ENCODE data around the gene C1orf141.
"Not testable (repeated sequence)": the region's sequence is repeated elsewhere in the genome, so short reads cannot be mapped to it uniquely, and the experiment has no call there.

C1orf141 gene

DNA sequence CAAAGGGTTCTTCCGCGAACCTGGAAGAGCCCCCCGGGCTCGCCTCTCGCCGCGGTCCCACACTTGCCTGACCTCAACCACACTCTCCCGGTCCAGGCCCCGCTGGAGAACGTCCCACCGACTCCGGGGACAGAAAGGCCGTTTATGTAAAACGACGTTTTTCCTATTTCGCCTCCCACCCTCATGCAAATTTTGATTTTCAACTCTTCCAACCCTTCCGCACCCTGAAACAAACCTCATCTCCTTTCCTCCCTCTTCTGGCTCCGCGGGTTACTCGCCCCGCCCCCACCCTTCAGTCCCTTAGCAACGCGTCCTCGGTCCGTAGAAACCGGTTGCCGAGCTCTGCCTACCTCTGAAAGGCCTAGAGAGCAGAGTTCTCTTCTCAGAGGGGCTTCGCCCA, at the start of gene C1orf141:
Gene C1orf141, minus strand, starts transcription at position 276 of the 400 bp plus-strand sequence. CDS start 7,730 bp downstream, outside the sequence.
- no peak for DNase-seq
- intact Hi-C loops (cut with DNase I) = no loop called here

DNA sequence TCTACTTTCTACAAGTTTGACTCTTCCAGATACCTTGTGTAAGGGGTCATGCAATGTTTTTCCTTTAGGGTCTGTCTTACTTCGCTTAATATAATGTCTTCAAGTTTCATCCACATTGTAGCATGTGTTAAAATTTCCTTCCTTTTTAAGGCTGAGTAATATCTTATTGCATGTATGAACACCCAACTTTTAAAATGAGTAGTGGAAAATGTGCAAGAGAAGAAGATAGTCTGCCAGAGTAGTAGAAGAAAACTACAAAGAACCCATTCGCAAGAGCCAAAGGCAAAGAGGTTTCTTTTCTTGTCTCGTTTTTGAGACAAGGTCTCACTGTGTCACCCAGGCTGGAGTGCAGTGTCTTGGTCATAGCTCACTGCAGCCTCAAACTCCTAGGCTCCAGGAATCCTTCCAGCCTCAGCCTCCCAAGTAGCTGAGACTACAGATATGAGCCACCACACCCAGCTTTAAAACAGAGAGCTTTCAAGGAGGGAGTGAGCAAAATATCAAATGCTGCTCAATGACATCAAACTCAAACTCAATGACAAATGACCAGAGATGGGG, 40.8 kb upstream of the C1orf141 start:
- intact Hi-C loops (cut with DNase I) = no loop called here
- DNase-seq = no peak

DNA sequence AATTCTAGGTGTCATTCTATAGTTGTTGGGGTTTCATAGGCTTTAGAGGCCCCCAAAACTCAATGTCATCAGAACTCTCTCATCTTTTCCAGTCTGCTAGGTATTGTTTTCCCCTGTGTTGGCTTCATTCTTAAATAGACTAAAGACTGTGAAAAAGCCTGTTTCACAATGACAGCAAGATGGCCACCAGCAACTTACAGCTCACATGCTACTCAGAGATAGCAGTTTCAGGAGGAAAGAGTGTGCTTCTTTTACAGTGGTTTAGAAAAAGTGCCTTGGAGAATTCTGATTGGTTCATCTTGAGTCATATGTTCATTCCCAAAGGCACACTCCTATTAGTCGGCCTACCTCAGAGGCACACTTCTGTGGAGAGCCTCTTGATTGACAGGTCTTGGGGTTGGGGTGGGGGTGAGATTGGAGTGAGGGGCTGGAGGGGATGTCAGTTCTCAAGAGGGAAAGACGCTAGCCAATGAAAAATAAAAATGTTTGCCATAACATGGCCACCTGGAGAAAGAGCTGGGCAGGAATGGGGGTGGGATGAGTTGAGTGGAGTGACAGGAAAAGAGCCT, 40.0 kb upstream of the C1orf141 start:
- intact Hi-C loops (cut with DNase I) = no loop called here

DNA sequence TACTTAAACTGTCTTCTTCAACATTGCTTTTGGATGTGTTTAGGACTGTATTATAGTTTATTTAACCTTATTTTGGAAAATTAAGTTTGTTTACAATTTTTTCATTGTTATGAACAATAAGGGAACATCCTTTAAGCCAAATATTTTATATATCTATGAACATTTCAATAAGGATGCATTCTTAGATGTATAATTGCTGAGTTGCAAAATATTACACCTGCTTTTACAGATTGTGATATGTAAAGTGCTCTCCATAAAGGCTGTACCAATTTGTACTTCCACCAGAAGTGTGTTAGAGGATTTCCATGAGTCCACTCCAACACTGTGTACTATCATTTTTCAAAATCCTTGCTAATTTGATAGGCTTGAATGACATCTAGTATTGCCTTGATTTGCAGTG, 39.2 kb upstream of the C1orf141 start:
- intact Hi-C loops (cut with DNase I) = no loop called here
- DNase-seq = no peak

More for the DNA sequence above, 40.0 kb upstream of the C1orf141 start:
- no peak for DNase-seq

DNA sequence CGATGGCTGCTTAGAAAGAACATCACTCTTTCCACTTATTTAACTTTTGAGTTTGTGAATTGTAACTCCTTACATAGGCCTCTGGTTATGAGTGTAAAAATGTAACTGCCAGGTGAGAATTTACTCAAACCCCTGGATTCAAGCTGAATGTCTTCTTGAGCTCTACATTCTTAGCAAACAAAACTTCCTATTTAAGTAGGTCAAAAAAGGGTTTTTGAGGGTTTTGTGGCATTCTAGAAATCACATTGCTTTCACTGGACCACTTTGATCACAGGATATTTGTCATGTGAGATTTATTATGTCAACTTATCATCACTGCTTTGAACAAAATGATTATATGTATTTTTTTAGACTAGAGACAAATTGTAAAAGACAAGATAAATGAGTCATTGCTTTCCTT, 37.2 kb upstream of the C1orf141 start:
- no peak for DNase-seq
- intact Hi-C loops (cut with DNase I) = no loop called here

DNA sequence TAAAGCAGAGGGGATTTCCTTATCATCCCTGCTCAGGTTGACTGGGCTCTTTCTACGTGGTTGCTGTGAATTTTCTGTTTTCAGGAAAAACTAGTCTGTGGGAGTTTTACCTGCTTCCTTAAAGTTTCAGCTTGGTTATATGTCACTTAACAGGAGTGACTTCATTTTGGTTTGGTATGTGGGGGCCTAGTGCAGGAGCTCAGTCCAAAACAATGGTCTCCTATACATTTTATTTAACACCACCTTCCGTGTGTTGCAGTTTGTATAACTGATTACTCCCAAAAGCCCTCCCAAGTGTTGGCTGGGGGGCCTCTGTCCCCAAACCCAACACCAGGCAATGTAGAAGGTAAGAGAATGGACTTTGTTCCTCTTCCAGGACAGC, 36.8 kb upstream of the C1orf141 start:
- intact Hi-C loops (cut with DNase I) = no loop called here
- DNase-seq = no peak

DNA sequence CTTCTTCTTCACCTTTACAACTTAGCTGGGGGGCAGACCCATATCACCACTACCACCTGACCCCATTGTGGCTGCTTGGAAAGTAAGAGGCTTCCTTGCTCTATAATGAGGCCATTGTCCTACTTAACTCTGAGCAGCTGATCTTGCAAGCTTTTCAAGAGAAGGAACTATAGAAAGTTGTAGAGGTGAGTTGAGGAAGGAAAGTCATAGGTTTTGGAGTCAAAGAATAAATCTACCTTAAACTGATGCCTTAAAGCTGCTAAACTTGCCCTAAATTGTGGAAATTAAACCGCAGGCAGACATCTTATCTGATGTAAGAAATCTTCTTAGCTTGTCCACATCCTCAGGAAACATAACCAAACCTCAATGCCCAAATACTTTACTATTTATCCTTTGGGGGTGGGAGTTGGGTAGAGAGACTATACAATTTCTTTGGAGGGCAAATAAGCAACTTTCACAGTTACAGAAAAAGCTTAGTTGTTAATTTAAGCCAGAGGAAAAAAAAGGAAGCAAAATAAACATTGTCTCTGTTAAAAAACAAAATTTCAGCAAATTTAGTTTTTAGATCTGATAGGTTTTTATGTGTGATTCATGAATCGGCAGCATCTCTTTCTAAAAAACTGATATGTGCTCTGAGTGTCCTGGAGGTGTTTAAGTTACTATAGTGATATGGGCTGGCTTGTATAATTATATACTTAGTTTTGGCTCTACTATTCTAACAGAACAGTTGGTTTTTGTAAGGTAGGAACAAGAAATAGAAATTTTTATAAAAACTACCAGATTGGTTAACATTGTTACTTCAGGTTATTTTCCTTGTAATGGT, 36.2 kb upstream of the C1orf141 start:
- no peak for DNase-seq
- intact Hi-C loops (cut with DNase I) = no loop called here

DNA sequence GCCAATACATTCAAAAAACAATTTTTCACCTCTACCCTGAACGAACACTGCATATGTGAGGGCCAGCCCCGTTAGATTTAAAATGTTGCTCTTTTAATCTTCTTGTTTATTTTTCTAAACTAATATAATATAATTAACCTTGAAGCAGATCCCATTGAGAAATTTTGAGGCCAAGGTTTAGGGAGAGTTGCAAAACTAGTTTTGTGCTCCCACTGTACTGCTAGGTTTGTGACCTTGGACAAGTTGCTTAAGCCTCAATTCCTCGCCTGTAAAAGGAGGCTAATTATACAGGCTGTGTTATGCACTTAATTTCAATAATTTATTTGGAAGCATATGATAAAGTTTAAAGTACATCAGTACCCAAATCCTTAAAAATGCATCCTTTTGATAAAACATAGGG, 35.2 kb upstream of the C1orf141 start:
- no peak for DNase-seq
- intact Hi-C loops (cut with DNase I) = no loop called here

DNA sequence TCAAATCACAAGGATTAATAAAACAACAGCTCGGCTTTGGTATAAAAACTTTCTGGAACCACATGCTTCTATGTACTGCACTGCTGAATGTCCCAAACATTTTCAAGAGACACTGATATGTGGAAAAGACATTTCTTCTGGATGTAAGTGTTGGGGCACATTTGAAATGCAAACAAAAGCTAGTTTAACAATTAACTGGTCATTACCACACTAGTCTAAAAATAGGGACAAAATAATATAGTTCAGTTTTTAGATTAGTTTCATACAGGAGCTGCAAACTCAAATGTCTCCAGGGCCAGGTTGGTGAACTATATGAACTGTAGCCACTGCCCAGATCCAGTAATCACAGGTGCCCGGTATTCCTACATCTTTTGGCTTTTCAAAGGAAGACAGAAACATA, 34.7 kb upstream of the C1orf141 start:
- no peak for DNase-seq
- intact Hi-C loops (cut with DNase I) = no loop called here

DNA sequence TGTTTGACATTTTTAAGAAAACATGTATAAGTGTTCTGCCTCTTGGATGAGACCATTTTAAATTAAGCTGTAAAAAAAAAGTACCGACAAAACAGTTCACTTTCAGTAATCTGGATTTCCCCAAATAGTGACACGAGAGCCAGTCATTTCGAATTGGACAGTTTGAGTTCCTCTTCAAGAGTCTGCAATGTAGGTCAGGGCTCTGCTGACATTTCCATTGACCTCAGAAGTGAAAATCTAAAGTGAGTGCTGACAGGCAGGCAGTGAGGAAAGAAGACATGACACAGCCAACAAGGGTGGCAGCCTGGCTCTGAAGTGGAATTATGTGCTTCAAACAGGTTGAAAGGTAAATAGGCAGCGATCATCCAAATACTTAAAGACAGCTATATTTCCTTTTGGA, 31.4 kb upstream of the C1orf141 start, which contains the start of gene IL23R:
Gene IL23R, plus strand, starts transcription at position 259 of the 400 bp plus-strand sequence. CDS start 1,667 bp downstream, outside the sequence.
- no peak for DNase-seq
- intact Hi-C loops (cut with DNase I) = no loop called here

DNA sequence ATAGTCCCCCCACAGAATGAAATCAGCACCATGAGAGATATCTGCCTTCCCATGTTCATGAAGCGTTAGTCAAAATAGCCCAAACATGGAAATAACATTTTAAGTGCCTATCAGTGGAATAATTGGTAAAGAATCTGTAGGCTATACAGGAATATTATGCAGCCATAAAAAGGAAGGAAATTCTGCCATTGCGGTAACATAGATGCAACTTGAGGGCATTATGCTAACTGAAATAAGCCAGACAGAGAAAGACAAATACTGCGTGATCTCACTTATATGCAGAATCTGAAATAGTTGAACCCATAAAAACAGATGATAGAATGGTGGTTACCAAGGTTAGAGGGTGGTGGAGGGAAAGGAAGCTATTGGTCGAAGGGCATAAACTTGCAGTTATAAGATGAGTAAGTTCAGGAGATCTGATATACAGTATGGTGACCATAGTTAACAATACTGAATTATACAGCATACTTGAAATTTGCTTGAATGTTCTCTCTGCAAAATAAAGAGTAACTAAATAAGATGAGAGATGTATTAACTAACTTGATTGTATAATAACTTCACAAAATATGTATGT, 30.8 kb upstream of the C1orf141 start:
- intact Hi-C loops (cut with DNase I) = no loop called here

DNA sequence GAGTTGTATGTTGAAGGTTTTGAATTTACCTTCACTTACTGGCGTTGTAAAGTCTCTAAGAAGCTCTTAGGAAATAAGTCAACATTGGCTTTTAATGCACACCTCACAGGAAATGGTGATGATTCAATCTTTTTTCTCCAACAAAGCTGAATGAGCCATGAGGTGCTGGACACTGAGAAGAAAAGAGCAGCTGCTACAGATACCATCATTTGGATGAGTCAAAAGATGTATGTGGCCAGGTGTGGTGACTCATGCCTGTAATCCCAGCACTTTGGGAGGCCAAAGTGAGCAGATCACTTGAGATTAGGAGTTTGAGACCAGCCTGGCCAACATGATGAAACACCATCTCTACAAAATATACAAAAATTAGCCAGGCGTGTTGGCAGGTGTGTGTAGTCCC, 28.2 kb upstream of the C1orf141 start:
- intact Hi-C loops (cut with DNase I) = no loop called here
- no peak for DNase-seq

More for the DNA sequence above, 30.8 kb upstream of the C1orf141 start:
- DNase-seq = no peak

DNA sequence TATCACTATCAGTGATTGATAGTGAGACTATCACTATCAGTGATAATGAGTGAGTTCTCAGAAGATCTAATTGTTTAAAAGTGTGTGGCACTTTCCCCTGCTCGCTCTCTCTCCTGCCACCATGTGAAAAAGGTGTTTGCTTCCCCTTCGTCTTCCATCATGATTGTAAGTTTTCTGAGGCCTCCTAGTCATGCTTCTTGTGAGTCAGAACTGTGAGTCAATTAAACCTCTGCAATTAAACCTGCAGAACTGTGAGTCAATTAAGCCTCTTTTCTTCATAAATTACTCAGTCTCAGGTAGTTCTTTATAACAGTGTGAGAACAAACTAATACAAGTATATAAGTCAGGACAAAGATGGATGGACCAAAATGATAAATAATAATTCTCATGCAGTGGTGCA, 24.5 kb upstream of the C1orf141 start:
- intact Hi-C loops (cut with DNase I) = no loop called here
- DNase-seq = no peak

DNA sequence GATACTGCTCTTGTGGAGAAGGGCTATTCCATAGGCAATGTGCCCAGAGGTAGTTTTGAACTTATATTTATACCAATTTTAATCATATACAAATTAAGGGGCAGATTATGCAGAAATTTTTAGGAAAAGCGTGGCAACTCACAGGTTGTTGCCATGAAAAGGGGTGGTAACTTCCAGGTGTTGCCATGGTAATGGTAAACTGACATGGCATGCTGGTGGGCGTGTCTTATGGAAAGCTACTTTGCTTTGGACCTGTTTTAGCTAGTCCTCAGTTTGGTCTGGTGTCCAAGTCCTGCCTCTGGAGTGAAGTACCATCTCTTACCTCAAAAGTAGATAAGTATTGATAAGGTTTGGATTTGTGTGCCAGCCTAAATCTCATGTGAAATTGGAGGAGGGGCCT, 23.6 kb upstream of the C1orf141 start:
- DNase-seq = no peak
- intact Hi-C loops (cut with DNase I) = no loop called here

DNA sequence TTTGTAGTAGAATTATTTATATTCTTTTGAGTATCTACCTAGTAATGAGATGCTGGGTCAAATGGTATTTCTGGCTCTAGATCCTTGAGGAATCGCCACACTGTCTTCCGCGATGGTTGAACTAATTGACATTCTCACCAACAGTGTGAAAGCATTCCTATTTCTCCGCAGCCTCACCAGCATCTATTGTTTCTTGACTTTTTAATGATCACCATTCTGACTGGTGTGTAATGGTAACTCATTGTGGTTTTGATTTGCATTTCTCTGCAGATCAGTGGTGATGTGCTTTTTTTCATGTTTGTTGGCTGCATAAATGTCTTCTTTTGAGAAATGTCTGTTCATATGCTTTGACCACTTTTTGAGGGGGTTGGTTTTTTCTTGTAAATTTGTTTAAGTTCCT, 16.2 kb upstream of the C1orf141 start:
- intact Hi-C loops (cut with DNase I) = no loop called here
- DNase-seq = no peak

DNA sequence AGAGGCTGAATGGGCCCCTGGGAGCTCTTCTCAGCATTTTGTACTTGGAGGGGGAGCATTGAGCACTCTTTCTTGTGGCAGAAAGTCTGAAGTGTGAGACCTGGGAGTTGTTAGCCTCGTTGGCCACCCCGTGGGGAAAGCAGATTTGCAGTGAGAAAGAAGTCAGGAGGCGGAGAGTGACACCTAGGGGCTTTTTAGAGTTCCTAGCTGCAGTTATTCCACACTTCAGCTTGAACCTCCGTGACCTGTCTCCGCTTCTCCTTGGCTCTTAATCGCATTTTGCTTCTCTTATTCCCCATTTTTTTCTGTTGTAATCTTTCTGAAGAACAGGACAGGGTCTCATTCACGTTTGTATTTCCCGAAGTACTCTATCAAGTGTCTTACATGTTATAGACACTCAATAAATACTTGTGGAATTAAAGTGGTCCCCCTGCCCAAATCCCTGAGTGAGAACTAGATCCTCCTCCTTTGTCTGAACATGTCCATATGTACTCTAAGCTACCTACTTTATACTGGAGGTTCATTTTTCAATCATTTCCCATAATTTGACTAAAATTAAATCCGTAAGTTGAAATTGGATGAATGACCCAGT, 14.5 kb upstream of the C1orf141 start:
- DNase-seq = peak in 7 of 10 donors; percentile 32 to 86 (median 56)
- intact Hi-C loops (cut with DNase I) = loop anchor here (1.0 kb wide), 2 partner anchors 153 to 384 kb away; no protein-coding TSS in a partner anchor

DNA sequence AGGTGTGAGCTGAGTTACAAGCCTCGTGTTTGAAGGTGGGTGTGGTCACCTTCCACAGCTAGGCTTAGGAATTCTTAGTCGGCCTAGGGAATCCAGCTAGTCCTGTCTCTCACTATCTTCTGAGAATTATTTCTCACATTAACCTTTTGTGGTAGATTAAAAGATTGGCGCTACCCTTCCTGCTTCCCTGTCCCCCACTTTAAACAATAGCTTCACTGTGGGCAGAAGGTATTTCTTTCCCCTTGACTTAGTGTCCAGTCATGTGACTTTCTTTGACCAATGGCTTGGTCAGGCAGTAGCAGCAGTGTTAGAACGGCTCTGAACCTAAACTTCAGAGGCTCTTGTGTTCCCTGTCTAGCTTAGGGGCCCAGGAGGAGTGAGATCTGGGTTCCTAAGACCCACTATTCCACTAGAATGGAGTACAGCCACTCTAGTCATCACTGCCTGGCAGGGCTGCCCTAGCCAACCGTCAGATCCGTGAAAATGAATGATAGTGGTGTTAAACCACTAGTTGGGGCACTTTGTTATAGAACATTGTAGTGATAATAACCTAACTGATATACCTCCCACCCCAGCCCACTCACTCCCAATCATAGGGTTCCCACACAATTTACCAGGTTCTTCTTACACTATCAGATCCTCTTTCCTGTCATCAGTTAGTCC, 13.9 kb upstream of the C1orf141 start:
- intact Hi-C loops (cut with DNase I) = loop anchor here (1.0 kb wide), 2 partner anchors 152 to 383 kb away; no protein-coding TSS in a partner anchor
- DNase-seq = no peak

DNA sequence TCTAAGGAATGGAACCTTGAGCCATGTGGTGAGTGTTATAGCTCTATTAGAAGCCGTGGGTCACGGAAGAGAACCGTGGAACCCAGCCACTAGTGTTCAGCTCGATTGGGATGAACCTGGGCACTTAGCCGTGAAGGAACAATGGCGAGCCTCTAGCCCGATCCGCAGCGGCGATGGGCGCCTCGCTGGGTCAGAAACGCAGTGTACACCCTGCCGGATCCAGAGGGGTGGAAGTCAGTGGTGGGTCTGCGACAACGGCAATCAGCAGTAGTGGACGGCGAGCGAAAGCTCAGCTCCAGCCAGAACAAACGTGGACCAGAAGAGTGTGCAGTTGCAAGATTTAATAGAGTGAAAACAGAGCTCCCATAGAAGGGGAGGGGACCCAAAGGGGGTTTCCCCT, 13.2 kb upstream of the C1orf141 start:
- intact Hi-C loops (cut with DNase I); DNase-seq: not testable (repeated sequence)

DNA sequence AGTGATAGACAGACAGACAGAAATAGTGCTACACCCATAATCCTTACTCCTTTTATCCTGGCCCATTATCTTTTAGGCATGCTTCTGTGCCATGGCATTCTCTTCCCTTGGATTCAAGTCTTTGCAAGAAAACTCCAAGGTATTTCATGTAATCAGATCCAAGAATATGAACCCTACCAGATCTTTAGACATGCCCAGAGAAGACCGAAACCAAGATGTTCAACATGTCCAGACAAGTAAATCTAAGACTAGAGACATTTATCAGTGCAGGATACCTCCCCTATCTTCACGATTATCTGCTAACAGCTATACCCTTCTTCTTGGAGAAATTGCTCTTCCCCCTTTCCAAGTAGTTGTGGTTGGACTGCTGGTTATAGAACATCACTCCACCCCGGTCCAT, 11.8 kb upstream of the C1orf141 start:
- intact Hi-C loops (cut with DNase I) = no loop called here
- DNase-seq = no peak

DNA sequence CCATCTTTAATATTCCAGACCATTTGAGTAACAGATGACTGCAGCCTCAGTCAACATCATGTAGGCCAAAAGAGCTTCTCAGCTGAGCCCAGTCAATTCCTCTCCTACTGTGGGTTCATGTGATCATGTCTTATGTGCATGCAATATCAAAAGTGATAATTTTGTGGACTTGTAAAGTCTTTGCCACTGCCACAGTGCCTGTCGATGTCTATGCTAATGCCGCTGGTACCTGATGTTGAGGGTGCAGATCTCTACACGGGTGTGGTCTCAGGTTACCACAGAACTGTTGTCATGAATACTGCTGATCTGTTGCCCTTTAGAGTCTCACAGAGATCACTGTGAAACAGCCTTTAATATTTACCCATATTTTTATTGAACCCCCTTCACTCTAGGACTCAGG, 11.3 kb upstream of the C1orf141 start:
- intact Hi-C loops (cut with DNase I) = no loop called here

More for the DNA sequence above, 11.3 kb upstream of the C1orf141 start:
- DNase-seq = no peak
